Uterus (tissue), 2 donors: ENCODE data around the gene DGKD.

ENCODE experiments used
- POLR2A ChIP-seq, 2 donors: fragments of 450-650 bp; IDR thresholded peaks; one replicate each; pipeline ENCODE4 v1.6.1; 2016; ENCODE audit warnings: antibody characterized with exemption in 2 of 2, mild to moderate bottlenecking in 1 of 2, moderate library complexity in 1 of 2
- TF ChIP-seq, protein P1 (sequence below), 4 experiments: fragments of 200-600 bp in 2 of 4; fragments of 450-650 bp in 2 of 4; sonication (generic) in 2 of 4; IDR thresholded peaks; one replicate each; pipeline ENCODE4 v1.5.1; 2016 to 2019; ENCODE audit warnings: antibody characterized with exemption in 4 of 4, mild to moderate bottlenecking in 2 of 4, moderate library complexity in 1 of 4

DNA sequence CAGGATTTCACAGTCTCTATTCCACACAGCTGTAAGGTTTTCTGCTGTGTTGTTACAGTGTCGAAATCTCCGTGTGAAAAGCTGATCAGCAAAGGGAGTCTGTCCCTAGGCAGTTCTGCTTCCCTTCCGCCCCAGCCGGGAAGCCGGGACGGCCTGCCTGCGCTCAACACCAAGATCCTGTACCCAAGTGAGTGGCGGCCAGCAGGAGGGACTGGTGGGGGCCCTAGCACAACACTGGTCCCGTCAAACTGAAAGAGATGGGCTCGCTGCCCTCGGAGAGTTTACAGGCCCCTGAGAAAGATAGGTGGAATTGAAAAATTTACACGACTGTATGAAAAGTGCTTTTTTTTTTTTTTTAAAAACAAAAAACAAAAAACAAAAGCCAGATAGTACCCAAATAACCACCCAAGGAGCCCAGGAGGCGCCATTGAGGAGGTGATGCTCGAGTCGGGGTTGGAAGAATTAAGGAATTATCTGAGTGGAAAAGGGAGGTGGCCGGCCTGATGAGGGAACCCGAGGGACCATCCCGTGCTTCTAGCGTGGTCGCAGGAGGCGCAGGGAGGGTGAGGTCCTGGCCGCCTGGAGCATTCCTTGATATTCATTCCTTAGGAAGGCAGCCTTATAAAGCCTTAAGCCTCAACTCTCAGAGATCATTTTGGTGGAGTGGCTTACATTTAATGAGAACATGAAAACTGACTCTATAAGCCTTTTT, 96.7 kb downstream of the DGKD start:
- TF ChIP-seq, protein P1, sequence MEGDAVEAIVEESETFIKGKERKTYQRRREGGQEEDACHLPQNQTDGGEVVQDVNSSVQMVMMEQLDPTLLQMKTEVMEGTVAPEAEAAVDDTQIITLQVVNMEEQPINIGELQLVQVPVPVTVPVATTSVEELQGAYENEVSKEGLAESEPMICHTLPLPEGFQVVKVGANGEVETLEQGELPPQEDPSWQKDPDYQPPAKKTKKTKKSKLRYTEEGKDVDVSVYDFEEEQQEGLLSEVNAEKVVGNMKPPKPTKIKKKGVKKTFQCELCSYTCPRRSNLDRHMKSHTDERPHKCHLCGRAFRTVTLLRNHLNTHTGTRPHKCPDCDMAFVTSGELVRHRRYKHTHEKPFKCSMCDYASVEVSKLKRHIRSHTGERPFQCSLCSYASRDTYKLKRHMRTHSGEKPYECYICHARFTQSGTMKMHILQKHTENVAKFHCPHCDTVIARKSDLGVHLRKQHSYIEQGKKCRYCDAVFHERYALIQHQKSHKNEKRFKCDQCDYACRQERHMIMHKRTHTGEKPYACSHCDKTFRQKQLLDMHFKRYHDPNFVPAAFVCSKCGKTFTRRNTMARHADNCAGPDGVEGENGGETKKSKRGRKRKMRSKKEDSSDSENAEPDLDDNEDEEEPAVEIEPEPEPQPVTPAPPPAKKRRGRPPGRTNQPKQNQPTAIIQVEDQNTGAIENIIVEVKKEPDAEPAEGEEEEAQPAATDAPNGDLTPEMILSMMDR (IDR thresholded peaks at IDR 0.05), result no peak
- TF ChIP-seq POLR2A (IDR thresholded peaks at IDR 0.05), result no peak
